Fibroblast of mammary gland (primary cell): ENCODE results near the gene SH3BP5.

Source experiments
- DNase-seq: peaks from one replicate; pipeline ENCODE4 v3.0.0-alpha.2; 2010; ENCODE audit warnings: low read depth
- H3K4me3 ChIP-seq: 2 replicates; pipeline ENCODE4 v1.5.1; 2011; ENCODE audit warnings: low read depth, mild to moderate bottlenecking, low read length, moderate library complexity; ENCODE audit not compliant: control insufficient read depth
- CTCF ChIP-seq: conservative IDR thresholded peaks from 2 replicates; pipeline ENCODE4 v1.5.1; 2011; ENCODE audit warnings: low read depth, low read length, inconsistent platforms; ENCODE audit not compliant: control insufficient read depth, insufficient read depth

Gene SH3BP5

GRCh38 chr3:15333099-15333955 lies 941 bp upstream of the SH3BP5 start:
- TF ChIP-seq CTCF, result no peak
- peak overlapping the region; percentile 56 for H3K4me3 ChIP-seq
- DNase-seq, result no peak

- peak; percentile 56 for DNase-seq
- H3K4me3 ChIP-seq, result peak overlapping the region; percentile 89
- no peak for TF ChIP-seq CTCF
These were observed 581 bp downstream of the SH3BP5 start for GRCh38 chr3:15331606-15332404.

GRCh38 chr3:15331072-15331605 lies 1.2 kb downstream of the SH3BP5 start:
- peak overlapping the region; percentile 89 for H3K4me3 ChIP-seq
- no peak for TF ChIP-seq CTCF
- no peak for DNase-seq

- no peak overlapping the region for H3K4me3 ChIP-seq
- peak; percentile 97 for DNase-seq
- no peak for TF ChIP-seq CTCF
These were observed 2.3 kb downstream of the SH3BP5 start for GRCh38 chr3:15330031-15330596.

GRCh38 chr3:15329046-15330005 lies 3.1 kb downstream of the SH3BP5 start:
- no peak for TF ChIP-seq CTCF
- no peak overlapping the region for H3K4me3 ChIP-seq
- peak; percentile 39 for DNase-seq
